Neuronal stem cell (in vitro differentiated cells): ENCODE data around the gene GPR156.

Experiments
- DNase-seq: peaks from one replicate; pipeline ENCODE4 v3.0.0-alpha.2; 2013; ENCODE audit warnings: low spot score
- H2AFZ ChIP-seq: one replicate; pipeline ENCODE4 v1.6.1; 2013; ENCODE audit warnings: mild to moderate bottlenecking, low read length, inconsistent platforms
- H2AK5ac ChIP-seq: 2 replicates; pipeline ENCODE4 v1.6.1; 2013; ENCODE audit warnings: low read depth, mild to moderate bottlenecking, inconsistent platforms, low read length, moderate library complexity, mixed read lengths
- H2BK120ac ChIP-seq: 2 replicates; pipeline ENCODE4 v1.6.1; 2013; ENCODE audit warnings: low read depth, mild to moderate bottlenecking, inconsistent platforms, low read length, moderate library complexity, mixed read lengths
- H2BK12ac ChIP-seq: one replicate; pipeline ENCODE4 v1.6.1; 2013; ENCODE audit warnings: low read length, inconsistent platforms
- H2BK15ac ChIP-seq: 2 replicates; pipeline ENCODE4 v1.6.1; 2013; ENCODE audit warnings: mild to moderate bottlenecking, low read length, inconsistent platforms, mixed read lengths
- H2BK5ac ChIP-seq: one replicate; pipeline ENCODE4 v1.6.1; 2013; ENCODE audit warnings: inconsistent platforms, mild to moderate bottlenecking, low read length, moderate library complexity
- H3K14ac ChIP-seq: one replicate; pipeline ENCODE4 v1.6.1; 2013; ENCODE audit warnings: low read length, inconsistent platforms
- H3K18ac ChIP-seq: 2 replicates; pipeline ENCODE4 v1.6.1; 2013; ENCODE audit warnings: low read length, inconsistent platforms
- H3K23ac ChIP-seq: 2 replicates; pipeline ENCODE4 v1.6.1; 2013; ENCODE audit warnings: low read depth, mild to moderate bottlenecking, mixed read lengths, low read length, inconsistent platforms; ENCODE audit not compliant: poor library complexity
- H3K27ac ChIP-seq: replicated peaks from 3 replicates; pipeline ENCODE4 v1.5.1; 2013; ENCODE audit warnings: low read length, inconsistent platforms
- H3K27me3 ChIP-seq, 3 experiments: 2 replicates each; pipeline ENCODE4 v1.6.1; 2013; ENCODE audit warnings: low read length in 3 of 3, mild to moderate bottlenecking in 2 of 3, inconsistent platforms in 1 of 3, low read depth in 1 of 3, mixed read lengths in 1 of 3, moderate library complexity in 1 of 3; ENCODE audit not compliant: control insufficient read depth in 3 of 3, insufficient read depth in 3 of 3
- H3K36me3 ChIP-seq, 2 donors: replicated peaks in 1 of 2; 2 replicates each; pipeline ENCODE4 v1.6.1; 2013; ENCODE audit warnings: low read length in 2 of 2; ENCODE audit not compliant: control insufficient read depth in 2 of 2, insufficient read depth in 2 of 2
- H3K4ac ChIP-seq: 2 replicates; pipeline ENCODE4 v1.6.1; 2013; ENCODE audit warnings: inconsistent platforms, mild to moderate bottlenecking, low read length, moderate library complexity
- H3K4me1 ChIP-seq, 2 donors: 1 replicate in 1 of 2; 2 replicates in 1 of 2; pipeline ENCODE4 v1.6.1; 2013; ENCODE audit warnings: low read length in 2 of 2, low read depth in 1 of 2; ENCODE audit not compliant: control insufficient read depth in 2 of 2, insufficient read depth in 1 of 2
- H3K4me2 ChIP-seq: one replicate; pipeline ENCODE4 v1.6.1; 2013; ENCODE audit warnings: mild to moderate bottlenecking, low read length, inconsistent platforms; ENCODE audit not compliant: insufficient read depth, poor library complexity, severe bottlenecking
- H3K4me3 ChIP-seq, 2 donors: 2 replicates each; pipeline ENCODE4 v1.5.1; 2013; ENCODE audit warnings: low read length in 2 of 2, mild to moderate bottlenecking in 2 of 2, inconsistent platforms in 1 of 2, moderate library complexity in 1 of 2
- H3K79me1 ChIP-seq: one replicate; pipeline ENCODE4 v1.6.1; 2013; ENCODE audit warnings: low read depth, mild to moderate bottlenecking, inconsistent platforms, low read length, moderate library complexity
- H3K9ac ChIP-seq: one replicate; pipeline ENCODE4 v1.6.1; 2013; ENCODE audit warnings: mild to moderate bottlenecking, low read depth, low read length, inconsistent platforms; ENCODE audit not compliant: poor library complexity
- H3K9me3 ChIP-seq, 2 donors: replicated peaks in 1 of 2; 2 replicates each; pipeline versions ENCODE3 to v1.6.1; 2013; ENCODE audit warnings: low read length in 2 of 2, mild to moderate bottlenecking in 2 of 2, inconsistent platforms in 1 of 2, low read depth in 1 of 2, mixed read lengths in 1 of 2, moderate library complexity in 1 of 2; ENCODE audit not compliant: control insufficient read depth in 2 of 2, insufficient read depth in 1 of 2
- H4K8ac ChIP-seq: one replicate; pipeline ENCODE4 v1.6.1; 2013; ENCODE audit warnings: low read depth, mild to moderate bottlenecking, inconsistent platforms, low read length, moderate library complexity
- H4K91ac ChIP-seq: one replicate; pipeline ENCODE4 v1.6.1; 2013; ENCODE audit warnings: low read length, low read depth, mild to moderate bottlenecking, inconsistent platforms; ENCODE audit not compliant: poor library complexity
- WGBS, 2 donors: extraction: QIAGEN DNeasy Blood & Tissue Kit; methylation state at CpG; one replicate each; pipeline ENCODE4 v1.1.7; 2013; ENCODE audit warnings: missing lambda C conversion rate in 2 of 2, mixed read lengths in 1 of 2; ENCODE audit not compliant: insufficient read length in 2 of 2, insufficient replicate concordance in 1 of 2; ENCODE audit errors: extremely low coverage in 2 of 2; 5-methylcytosine and 5-hydroxymethylcytosine counted together

GPR156 gene

GRCh38 chr3:120160050-120160449 is 125.0 kb downstream of the GPR156 start:
- Histone ChIP-seq H3K4ac (no peak overlapping the region), H3K14ac (no peak overlapping the region), H2BK12ac (no peak overlapping the region), H4K91ac (no peak overlapping the region), H3K18ac (no peak overlapping the region), H2BK5ac (no peak overlapping the region), H3K4me2 (no peak overlapping the region), H3K4me1 (no peaks in the 10 kb centered on the region), H4K8ac (no peak overlapping the region), H2BK15ac (no peak overlapping the region), H2AFZ (no peak overlapping the region), H3K9me3 (peaks cover 0 to 4% of the 10 kb centered on the region in 2 donors), H3K79me1 (no peaks in the 10 kb centered on the region), H3K9ac (no peak overlapping the region), H2AK5ac (no peak overlapping the region), H2BK120ac (no peak overlapping the region), H3K36me3 (no peaks in the 10 kb centered on the region), H3K4me3 (no peak overlapping the region), H3K23ac (no peak overlapping the region), H3K27me3 (no peaks in the 10 kb centered on the region), H3K27ac (no peak overlapping the region)
- WGBS, 2 donors: no CpG with 5 or more reads among the region's 1 CpG
- no peak for DNase-seq

GRCh38 chr3:120157681-120158080 is 127.3 kb downstream of the GPR156 start:
- Histone ChIP-seq H3K27me3 (no peaks in the 10 kb centered on the region), H2AK5ac (no peak overlapping the region), H2BK120ac (no peak overlapping the region), H3K79me1 (no peaks in the 10 kb centered on the region), H3K36me3 (no peaks in the 10 kb centered on the region), H2AFZ (no peak overlapping the region), H3K4me2 (no peak overlapping the region), H4K8ac (no peak overlapping the region), H3K18ac (no peak overlapping the region), H4K91ac (no peak overlapping the region), H3K14ac (no peak overlapping the region), H3K4me3 (no peak overlapping the region), H3K9me3 (peaks cover 3 to 10% of the 10 kb centered on the region in 2 donors), H3K4ac (no peak overlapping the region), H2BK12ac (no peak overlapping the region), H2BK15ac (no peak overlapping the region), H3K9ac (no peak overlapping the region), H2BK5ac (no peak overlapping the region), H3K27ac (no peak overlapping the region), H3K23ac (no peak overlapping the region), H3K4me1 (no peaks in the 10 kb centered on the region)
- no peak for DNase-seq
- WGBS, 2 donors: no CpG with 5 or more reads among the region's 5 CpGs

GRCh38 chr3:120157113-120157512 is 127.9 kb downstream of the GPR156 start:
- H4K8ac ChIP-seq: no peak overlapping the region
- H3K4me2 ChIP-seq: no peak overlapping the region
- H4K91ac ChIP-seq: no peak overlapping the region
- no CpG with 5 or more reads among the region's 3 CpGs for WGBS, 2 donors
- H2AFZ ChIP-seq: no peak overlapping the region
- no peak overlapping the region for H3K18ac ChIP-seq
- no peak overlapping the region for H3K14ac ChIP-seq
- H2BK5ac ChIP-seq: no peak overlapping the region
- no peaks in the 10 kb centered on the region for H3K79me1 ChIP-seq
- H3K27me3 ChIP-seq: no peaks in the 10 kb centered on the region
- DNase-seq: no peak
- H3K36me3 ChIP-seq: no peaks in the 10 kb centered on the region
- H3K4me1 ChIP-seq: no peaks in the 10 kb centered on the region
- no peak overlapping the region for H2BK12ac ChIP-seq
- no peak overlapping the region for H2BK15ac ChIP-seq
- peaks cover 3 to 10% of the 10 kb centered on the region in 2 donors for H3K9me3 ChIP-seq
- no peak overlapping the region for H2AK5ac ChIP-seq
- no peak overlapping the region for H3K9ac ChIP-seq
- no peak overlapping the region for H2BK120ac ChIP-seq
- no peak overlapping the region for H3K4me3 ChIP-seq
- no peak overlapping the region for H3K27ac ChIP-seq
- no peak overlapping the region for H3K4ac ChIP-seq
- H3K23ac ChIP-seq: no peak overlapping the region

- no peaks in the 10 kb centered on the region for H3K27me3 ChIP-seq
- H3K18ac ChIP-seq: no peak overlapping the region
- no peak overlapping the region for H3K4ac ChIP-seq
- no peak overlapping the region for H2BK12ac ChIP-seq
- H3K9ac ChIP-seq: no peak overlapping the region
- H3K14ac ChIP-seq: no peak overlapping the region
- no peak overlapping the region for H3K23ac ChIP-seq
- H2BK5ac ChIP-seq: no peak overlapping the region
- no peaks in the 10 kb centered on the region for H3K36me3 ChIP-seq
- H3K4me2 ChIP-seq: no peak overlapping the region
- no peak overlapping the region for H2AFZ ChIP-seq
- no peaks in the 10 kb centered on the region for H3K79me1 ChIP-seq
- H4K8ac ChIP-seq: no peak overlapping the region
- no peak overlapping the region for H2BK120ac ChIP-seq
- no peak overlapping the region for H3K27ac ChIP-seq
- no peak overlapping the region for H2BK15ac ChIP-seq
- no peak for DNase-seq
- peaks cover 3 to 10% of the 10 kb centered on the region in 2 donors for H3K9me3 ChIP-seq
- no peaks in the 10 kb centered on the region for H3K4me1 ChIP-seq
- no peak overlapping the region for H2AK5ac ChIP-seq
- no peak overlapping the region for H4K91ac ChIP-seq
- no peak overlapping the region for H3K4me3 ChIP-seq
Measured at GRCh38 chr3:120156699-120157098, 128.3 kb downstream of the GPR156 start.
